ENCODE data around the gene C1orf226. TPM values are rescaled to one million over a fixed set of nuclear protein-coding genes. Genes with fewer than 3 reads are reported as not detected.

The C1orf226 gene
- total and polyA plus RNA-seq, 9 of the 15 experiments (the other 6 are each of a cell fraction or from before 2014, with no cell fraction given) = 0.10 to 1.4 (median 0.47) TPM

GRCh38 chr1:162391790-162392563 is 10.4 kb downstream of the C1orf226 start (continued):
- no peak for TF ChIP-seq ZHX1 (conservative IDR thresholded peaks at IDR 0.05; ENCODE audit: low read length)
- TF ChIP-seq LEF1 (IDR thresholded peaks at IDR 0.05) = peak; percentile 54; the same call in 1 of the 2 replicates
- TF ChIP-seq SNRNP70 (optimal IDR thresholded peaks at IDR 0.05; ENCODE audit: low read depth, low read length) = no peak
- TF ChIP-seq NR2C2 (CRISPR knock-in tag; IDR thresholded peaks at IDR 0.05) = no peak
- TF ChIP-seq NR2C2 (tag; IDR thresholded peaks at IDR 0.05) = no peak
- TF ChIP-seq SMAD2 (IDR thresholded peaks at IDR 0.05; ENCODE audit: low read depth, low read length) = no peak
- no peak for TF ChIP-seq IRF1 (CRISPR knock-in tag; IDR thresholded peaks at IDR 0.05; ENCODE audit: borderline replicate concordance)
- peak; percentile 62; the same call in 1 of the 2 replicates for TF ChIP-seq ZC3H8 (IDR thresholded peaks at IDR 0.05)
- 0 out of 2 replicates have a peak, but pooled peaks have one; percentile 39 for TF ChIP-seq BCOR (IDR thresholded peaks at IDR 0.05)
- TF ChIP-seq JUND (IDR thresholded peaks at IDR 0.05; ENCODE audit: borderline replicate concordance, low read depth, low read length) = peak; percentile 6; the same call in 1 of the 2 replicates
- peak; percentile 15; the same call in 1 of the 3 replicates for TF ChIP-seq JUND (tag; IDR thresholded peaks at IDR 0.05; ENCODE audit: borderline replicate concordance, low read depth, low read length)
- no peak for TF ChIP-seq MYNN (IDR thresholded peaks at IDR 0.05)
- no peak for TF ChIP-seq MYNN (CRISPR knock-in tag; IDR thresholded peaks at IDR 0.05)
- TF ChIP-seq PHF8 (IDR thresholded peaks at IDR 0.05; ENCODE audit: borderline replicate concordance, low read length) = no peak
- no peak for TF ChIP-seq CTCFL (IDR thresholded peaks at IDR 0.05; ENCODE audit: borderline replicate concordance, insufficient read depth, low read depth, low read length, poor library complexity, severe bottlenecking)
- no peak for TF ChIP-seq PRPF4 (IDR thresholded peaks at IDR 0.05; ENCODE audit: insufficient read depth, low read depth, low read length, poor library complexity, severe bottlenecking)
- TF ChIP-seq GTF2E2 (tag; IDR thresholded peaks at IDR 0.05) = no peak
- peak; percentile 45; the same call in 1 of the 2 replicates for TF ChIP-seq NFIC (IDR thresholded peaks at IDR 0.05)
- 0 out of 4 replicates have a peak, but pooled peaks of 1 of the 2 experiments have one; percentile 20 for TF ChIP-seq RCOR1 (IDR thresholded peaks at IDR 0.05; ENCODE audit: borderline replicate concordance in 1 of 2, low read depth in 2 of 2, low read length in 2 of 2)
- no peak for TF ChIP-seq CLOCK (CRISPR knock-in tag; IDR thresholded peaks at IDR 0.05; ENCODE audit: borderline replicate concordance)
